ENCODE data around the gene PRKCA.

The PRKCA gene

DNA sequence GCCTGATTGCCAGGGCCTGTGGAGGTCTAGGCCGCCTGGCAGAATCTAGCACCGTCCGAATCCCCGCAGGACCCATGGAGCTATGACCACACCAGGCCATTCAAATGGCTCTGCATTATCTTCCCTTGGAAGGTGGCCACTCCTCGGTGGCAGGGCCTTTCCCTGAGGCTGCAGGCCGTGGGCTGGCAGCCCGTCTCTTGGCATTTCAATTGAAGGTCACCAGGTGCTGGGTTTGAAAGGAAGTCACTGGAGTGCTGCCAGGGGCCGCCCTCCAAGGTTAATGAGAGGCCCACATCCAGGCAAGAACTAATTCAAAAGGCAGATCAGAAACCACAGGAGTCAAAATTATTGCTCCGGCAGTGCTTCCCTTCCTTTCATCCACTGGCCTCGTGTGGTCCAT, 504.8 kb downstream of the PRKCA start:
- TF ChIP-seq POLR2AphosphoS5 (IDR thresholded peaks at IDR 0.05; ENCODE audit: low read depth, low read length) (no peak), SIN3A (IDR thresholded peaks at IDR 0.05; ENCODE audit: borderline replicate concordance, insufficient read depth, low read length) (no peak), TAF1 (IDR thresholded peaks at IDR 0.05; ENCODE audit: borderline replicate concordance, insufficient read depth, low read length) (no peak), FOXP2 (optimal IDR thresholded peaks at IDR 0.05; ENCODE audit: borderline replicate concordance, extremely low read depth, extremely low read length, insufficient read depth) (no peak)
- TF ChIP-seq, protein P1, sequence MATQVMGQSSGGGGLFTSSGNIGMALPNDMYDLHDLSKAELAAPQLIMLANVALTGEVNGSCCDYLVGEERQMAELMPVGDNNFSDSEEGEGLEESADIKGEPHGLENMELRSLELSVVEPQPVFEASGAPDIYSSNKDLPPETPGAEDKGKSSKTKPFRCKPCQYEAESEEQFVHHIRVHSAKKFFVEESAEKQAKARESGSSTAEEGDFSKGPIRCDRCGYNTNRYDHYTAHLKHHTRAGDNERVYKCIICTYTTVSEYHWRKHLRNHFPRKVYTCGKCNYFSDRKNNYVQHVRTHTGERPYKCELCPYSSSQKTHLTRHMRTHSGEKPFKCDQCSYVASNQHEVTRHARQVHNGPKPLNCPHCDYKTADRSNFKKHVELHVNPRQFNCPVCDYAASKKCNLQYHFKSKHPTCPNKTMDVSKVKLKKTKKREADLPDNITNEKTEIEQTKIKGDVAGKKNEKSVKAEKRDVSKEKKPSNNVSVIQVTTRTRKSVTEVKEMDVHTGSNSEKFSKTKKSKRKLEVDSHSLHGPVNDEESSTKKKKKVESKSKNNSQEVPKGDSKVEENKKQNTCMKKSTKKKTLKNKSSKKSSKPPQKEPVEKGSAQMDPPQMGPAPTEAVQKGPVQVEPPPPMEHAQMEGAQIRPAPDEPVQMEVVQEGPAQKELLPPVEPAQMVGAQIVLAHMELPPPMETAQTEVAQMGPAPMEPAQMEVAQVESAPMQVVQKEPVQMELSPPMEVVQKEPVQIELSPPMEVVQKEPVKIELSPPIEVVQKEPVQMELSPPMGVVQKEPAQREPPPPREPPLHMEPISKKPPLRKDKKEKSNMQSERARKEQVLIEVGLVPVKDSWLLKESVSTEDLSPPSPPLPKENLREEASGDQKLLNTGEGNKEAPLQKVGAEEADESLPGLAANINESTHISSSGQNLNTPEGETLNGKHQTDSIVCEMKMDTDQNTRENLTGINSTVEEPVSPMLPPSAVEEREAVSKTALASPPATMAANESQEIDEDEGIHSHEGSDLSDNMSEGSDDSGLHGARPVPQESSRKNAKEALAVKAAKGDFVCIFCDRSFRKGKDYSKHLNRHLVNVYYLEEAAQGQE (IDR thresholded peaks at IDR 0.05; ENCODE audit: insufficient read depth in 1 of 2, low read depth in 2 of 2, low read length in 2 of 2): no peak

DNA sequence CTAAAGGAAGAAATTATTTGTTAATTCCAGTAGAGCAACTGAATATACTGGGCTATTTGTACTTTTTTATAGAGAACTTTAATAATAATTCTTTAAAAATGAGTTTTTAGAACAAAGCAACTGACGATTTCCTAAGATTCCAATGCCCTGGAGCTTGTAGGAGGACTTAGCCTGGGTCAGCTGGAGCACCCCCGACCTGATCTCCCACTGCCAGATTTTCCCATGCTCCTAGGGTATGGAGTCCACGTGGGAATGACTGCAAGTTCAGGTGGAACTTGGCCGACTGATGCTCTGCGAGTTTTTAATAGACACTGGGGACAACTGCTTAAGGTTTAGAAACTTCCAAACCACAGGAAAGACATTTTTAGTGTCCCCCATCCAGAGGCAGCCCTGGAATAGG, 507.0 kb downstream of the PRKCA start:
- no peak for TF ChIP-seq FOXP2 (optimal IDR thresholded peaks at IDR 0.05; ENCODE audit: borderline replicate concordance, extremely low read depth, extremely low read length, insufficient read depth)
- no peak for TF ChIP-seq SIN3A (IDR thresholded peaks at IDR 0.05; ENCODE audit: borderline replicate concordance, insufficient read depth, low read length)
- no peak for TF ChIP-seq TAF1 (IDR thresholded peaks at IDR 0.05; ENCODE audit: borderline replicate concordance, insufficient read depth, low read length)
- TF ChIP-seq, protein P1 (IDR thresholded peaks at IDR 0.05; ENCODE audit: insufficient read depth in 1 of 2, low read depth in 2 of 2, low read length in 2 of 2): no peak
- no peak for TF ChIP-seq POLR2AphosphoS5 (IDR thresholded peaks at IDR 0.05; ENCODE audit: low read depth, low read length)

GRCh38 chr17:66810951-66811682, 508.7 kb downstream of the PRKCA start:
- TF ChIP-seq SIN3A (IDR thresholded peaks at IDR 0.05; ENCODE audit: borderline replicate concordance, insufficient read depth, low read length) (no peak), POLR2AphosphoS5 (IDR thresholded peaks at IDR 0.05; ENCODE audit: low read depth, low read length) (no peak), FOXP2 (optimal IDR thresholded peaks at IDR 0.05; ENCODE audit: borderline replicate concordance, extremely low read depth, extremely low read length, insufficient read depth) (no peak), TAF1 (IDR thresholded peaks at IDR 0.05; ENCODE audit: borderline replicate concordance, insufficient read depth, low read length) (no peak)
- TF ChIP-seq, protein P1 (IDR thresholded peaks at IDR 0.05; ENCODE audit: insufficient read depth in 1 of 2, low read depth in 2 of 2, low read length in 2 of 2): no peak

- TF ChIP-seq, protein P1 (IDR thresholded peaks at IDR 0.05; ENCODE audit: insufficient read depth in 1 of 2, low read depth in 2 of 2, low read length in 2 of 2): no peak
- TF ChIP-seq TAF1 (IDR thresholded peaks at IDR 0.05; ENCODE audit: borderline replicate concordance, insufficient read depth, low read length) (no peak), SIN3A (IDR thresholded peaks at IDR 0.05; ENCODE audit: borderline replicate concordance, insufficient read depth, low read length) (no peak), FOXP2 (optimal IDR thresholded peaks at IDR 0.05; ENCODE audit: borderline replicate concordance, extremely low read depth, extremely low read length, insufficient read depth) (no peak), POLR2AphosphoS5 (IDR thresholded peaks at IDR 0.05; ENCODE audit: low read depth, low read length) (no peak)
Measured at GRCh38 chr17:66811683-66812054, 509.3 kb downstream of the PRKCA start.
